ENCODE results near the gene KCND2. TPM values are rescaled to one million over a fixed set of nuclear protein-coding genes. Genes with fewer than 3 reads are reported as not detected.

KCND2 gene
- total and polyA plus RNA-seq, 2 of the 8 experiments (the other 6 are each of a cell fraction or from before 2014, with no cell fraction given) = 4.6 to 7.7 TPM

- DNase-seq (ENCODE audit: low read depth in 1 of 2, low spot score in 2 of 2) = no peak
These were observed 508.0 kb downstream of the KCND2 start for GRCh38 chr7:120780938-120781337.

More at GRCh38 chr7:120780938-120781337, 508.0 kb downstream of the KCND2 start:
- H3K4me3 ChIP-seq (ENCODE audit: extremely low read depth in 1 of 4, insufficient read depth in 2 of 4, low read depth in 3 of 4, low read length in 4 of 4) = no peak overlapping the region
- no peak overlapping the region for H3K9ac ChIP-seq (replicated peaks in 1 of 4; ENCODE audit: extremely low read depth in 1 of 4, low read depth in 3 of 4, low read length in 3 of 4)
- no peak for FAIRE-seq
- ChIA-PET CTCF (ENCODE audit: partially characterized antibody) (no interaction called here), POLR2A (ENCODE audit: partially characterized antibody) (no interaction called here)
- no peak overlapping the region for H3K23ac ChIP-seq (ENCODE audit: insufficient read length)
- no peaks in the 10 kb centered on the region; the same call in 1 of the 2 replicates for H3K23me2 ChIP-seq (ENCODE audit: low read depth, low read length)
- H3K79me2 ChIP-seq (ENCODE audit: control insufficient read depth in 1 of 2, insufficient read depth in 2 of 2, low read length in 2 of 2) = no peaks in the 10 kb centered on the region
- TF ChIP-seq TEAD4 (IDR thresholded peaks at IDR 0.05; ENCODE audit: low read depth, low read length) (no peak), POLR2A (IDR thresholded peaks at IDR 0.05; ENCODE audit: control extremely low read depth in 1 of 2, low read depth in 2 of 2, low read length in 2 of 2) (no peak), RAD21 (IDR thresholded peaks at IDR 0.05 in 1 of 2, conservative IDR thresholded peaks at IDR 0.05 in 1 of 2; ENCODE audit: low read depth in 2 of 2, low read length in 2 of 2) (no peak), ATF2 (IDR thresholded peaks at IDR 0.05; ENCODE audit: low read length) (no peak), POLR2AphosphoS5 (IDR thresholded peaks at IDR 0.05; ENCODE audit: low read depth, low read length) (no peak), KDM1A (IDR thresholded peaks at IDR 0.05; ENCODE audit: borderline replicate concordance, low read length) (no peak), EZH2 (IDR thresholded peaks at IDR 0.05; ENCODE audit: low read depth, low read length, severe bottlenecking) (no peak), YY1 (IDR thresholded peaks at IDR 0.05; ENCODE audit: low read depth, low read length) (no peak), BCL11A (IDR thresholded peaks at IDR 0.05; ENCODE audit: low read depth in 2 of 2, low read length in 2 of 2) (no peak), NRF1 (IDR thresholded peaks at IDR 0.05; ENCODE audit: low read depth, low read length) (no peak), MAX (IDR thresholded peaks at IDR 0.05) (no peak), CEBPB (IDR thresholded peaks at IDR 0.05; ENCODE audit: low read depth, low read length) (no peak), FOSL1 (IDR thresholded peaks at IDR 0.05; ENCODE audit: insufficient read depth, low read depth, low read length) (no peak)
- no peak overlapping the region; the same call in 1 of the 2 replicates for H2BK12ac ChIP-seq (ENCODE audit: low read depth, low read length)
- no peak overlapping the region for H3K18ac ChIP-seq (ENCODE audit: extremely low read depth, low read length)
- H4K20me1 ChIP-seq (replicated peaks in 1 of 2; ENCODE audit: control insufficient read depth in 1 of 2, insufficient read depth in 2 of 2, low read length in 2 of 2) = no peaks in the 10 kb centered on the region
- H2BK15ac ChIP-seq (ENCODE audit: low read length) = no peak overlapping the region
- H4K91ac ChIP-seq (replicated peaks; ENCODE audit: insufficient read length, low read length) = no peak overlapping the region
- H3K27ac ChIP-seq (ENCODE audit: low read depth, low read length) = no peak overlapping the region
- no peak overlapping the region for H4K5ac ChIP-seq (ENCODE audit: insufficient read length, low read depth, low read length)
- H3K56ac ChIP-seq (replicated peaks; ENCODE audit: insufficient read length, low read depth, low read length) = no peak overlapping the region
- no peaks in the 10 kb centered on the region for H3K27me3 ChIP-seq (replicated peaks in 1 of 4; ENCODE audit: control insufficient read depth in 3 of 4, extremely low read depth in 1 of 4, insufficient read depth in 3 of 4, low read length in 3 of 4)
- no peak overlapping the region for H3K4me2 ChIP-seq (ENCODE audit: insufficient read depth in 1 of 2, low read depth in 2 of 2, low read length in 2 of 2)
- no peaks in the 10 kb centered on the region for H3K9me3 ChIP-seq (ENCODE audit: insufficient read depth in 2 of 2, low read depth in 1 of 2, low read length in 1 of 2)
- no peaks in the 10 kb centered on the region for H3K79me1 ChIP-seq (ENCODE audit: low read depth, low read length)
- no peak overlapping the region for H2BK5ac ChIP-seq (ENCODE audit: low read depth, low read length)
- no peaks in the 10 kb centered on the region for H3K36me3 ChIP-seq (ENCODE audit: control insufficient read depth in 2 of 4, insufficient read depth in 4 of 4, low read length in 3 of 4)
- WGBS, 2 experiments (ENCODE audit: extremely low coverage in 1 of 2, insufficient coverage in 1 of 2, insufficient read length in 1 of 2, insufficient replicate concordance in 2 of 2, low coverage in 1 of 2, low lambda C conversion rate in 2 of 2, missing lambda C conversion rate in 1 of 2) = 96% methylated on average over 6 of the region's 6 CpGs; no CpG with 5 or more reads in 1 of the 2 experiments
- no peak overlapping the region for H4K8ac ChIP-seq (ENCODE audit: extremely low read depth, insufficient read depth, low read length)
- H3K4ac ChIP-seq (replicated peaks; ENCODE audit: insufficient read length, low read depth, low read length) = no peak overlapping the region
- peaks cover 2 to 9% (median 5%) of the 10 kb centered on the region in 4 experiments; a peak in 5 of 7 replicates for H3K4me1 ChIP-seq (replicated peaks in 1 of 4; ENCODE audit: control insufficient read depth in 3 of 4, insufficient read depth in 4 of 4, low read length in 3 of 4)
- no peak overlapping the region for H2AK5ac ChIP-seq (ENCODE audit: low read depth, low read length)
- H3K14ac ChIP-seq (ENCODE audit: insufficient read length) = no peak overlapping the region
- no peak overlapping the region for H2BK120ac ChIP-seq (replicated peaks; ENCODE audit: low read depth, low read length)
- no peak overlapping the region for H2AFZ ChIP-seq (ENCODE audit: low read length)
- H2BK20ac ChIP-seq (ENCODE audit: low read length) = no peak overlapping the region
